Upper lobe of left lung (tissue), 6 donors: ENCODE results near the gene KATNA1. TPM values are rescaled to one million over a fixed set of nuclear protein-coding genes. Genes with fewer than 3 reads are reported as not detected.

Source experiments
- ATAC-seq, 2 donors: fragments of 200-7000 bp; cut with Tn5 transposase; one replicate each; pipeline ENCODE4 v1.9.1; 2022; ENCODE audit warnings: mild to moderate bottlenecking in 2 of 2, moderate library complexity in 2 of 2; ENCODE audit not compliant: low FRiP score in 2 of 2
- DNase-seq, 2 donors: peaks; one replicate each; pipeline ENCODE4 v3.0.0-alpha.2; 2019 to 2020
- H3K27ac ChIP-seq, 4 donors: fragments of 200-600 bp; sonication (generic); one replicate each; pipeline ENCODE4 v1.5.1; 2016 to 2019
- H3K27me3 ChIP-seq, 4 donors: fragments of 200-600 bp; sonication (generic); one replicate each; pipeline ENCODE4 v1.5.1; 2017 to 2019
- H3K36me3 ChIP-seq, 4 donors: fragments of 200-600 bp; sonication (generic); one replicate each; pipeline ENCODE4 v1.5.1; 2016 to 2019
- H3K4me1 ChIP-seq, 4 donors: fragments of 200-600 bp; sonication (generic); one replicate each; pipeline ENCODE4 v1.5.1; 2018 to 2019
- H3K4me3 ChIP-seq, 4 donors: fragments of 200-600 bp; sonication (generic); one replicate each; pipeline ENCODE4 v1.5.1; 2017 to 2019; ENCODE audit warnings: mild to moderate bottlenecking in 2 of 4, moderate library complexity in 1 of 4
- H3K9me3 ChIP-seq, 4 donors: fragments of 200-600 bp; sonication (generic); one replicate each; pipeline ENCODE4 v1.5.1; 2018 to 2019
- CTCF ChIP-seq, 6 experiments: fragments of 450-650 bp in 4 of 6; fragments of 200-600 bp in 2 of 6; sonication (generic) in 2 of 6; IDR thresholded peaks; one replicate each; pipeline ENCODE4 v1.5.1; 2016 to 2019; ENCODE audit warnings: antibody characterized with exemption in 6 of 6
- EP300 ChIP-seq, 4 donors: sonication (generic); formaldehyde crosslinking; IDR thresholded peaks; one replicate each; pipeline ENCODE4 v1.5.1; 2017; ENCODE audit warnings: antibody characterized with exemption in 4 of 4, control low read depth in 2 of 4
- POLR2A ChIP-seq, 4 donors: fragments of 450-650 bp; IDR thresholded peaks; one replicate each; pipeline ENCODE4 v1.5.1; 2016 to 2017; ENCODE audit warnings: antibody characterized with exemption in 4 of 4, mild to moderate bottlenecking in 2 of 4
- POLR2AphosphoS5 ChIP-seq, 2 donors: sonication (generic); formaldehyde crosslinking; IDR thresholded peaks; one replicate each; pipeline ENCODE4 v1.5.1; 2017; ENCODE audit warnings: antibody characterized with exemption in 2 of 2
- WGBS, 2 donors: methylation state at CpG; one replicate each; pipeline ENCODE4 v1.1.5; 2017 to 2018; 5-methylcytosine and 5-hydroxymethylcytosine counted together
- total RNA-seq, 6 donors: library from RNA; depleted of rRNA in 4 of 6; stranded (reverse); fragments of >200 nt in 4 of 6; gene quantifications; one replicate each; pipeline versions ENCODE4 v1.1.0 to v1.2.1, GENCODE V29; 2016 to 2021
- donor health status: DM: no; HTN: no; CAD: no; lungs with moderate emphysema.
- donor health status: DM: no; HTN: yes; CAD: no; lungs with severe emphysema.

The KATNA1 gene
- 10 to 100 TPM in 5 of 6 donors, 1 to 10 TPM in 1; 7.2 to 36.1 (median 16.3) TPM for total RNA-seq

- ATAC-seq (peak; percentile 94 to 98), DNase-seq (peak; percentile 90 to 98)
- TF ChIP-seq POLR2A (IDR thresholded peaks at IDR 0.05), result peak in 3 of 4 donors; percentile 59 to 88 (median 64)
- TF ChIP-seq POLR2AphosphoS5 (IDR thresholded peaks at IDR 0.05), result peak; percentile 82 to 98
- TF ChIP-seq EP300 (IDR thresholded peaks at IDR 0.05), result peak in 1 of 4 donors; percentile 75
- peak in 2 of 6 experiments; percentile 7 to 18 for TF ChIP-seq CTCF (IDR thresholded peaks at IDR 0.05)
- Histone ChIP-seq H3K4me3 (peak within 1 kb of the TSS; percentile 45 to 94 (median 82)), H3K27ac (peak within 1 kb of the TSS; percentile 84 to 93 (median 90)), H3K27me3 (no peaks in the 10 kb centered on the region), H3K4me1 (peaks cover 0 to 23% (median 16%) of the 10 kb centered on the region in 4 donors), H3K9me3 (no peaks in the 10 kb centered on the region), H3K36me3 (no peaks in the 10 kb centered on the region)
- 1 to 2% methylated on average over 29 to 54 of the region's 69 CpGs for WGBS, 2 donors
These were observed at the start of gene KATNA1 for GRCh38 chr6:149648148-149649145. Gene KATNA1, minus strand, starts transcription at chr6:149648714. Its CDS starts 10,167 bp downstream, at chr6:149638547.

- Histone ChIP-seq H3K27ac (no peak overlapping the region), H3K27me3 (no peaks in the 10 kb centered on the region), H3K4me1 (peaks cover 7 to 19% (median 8%) of the 10 kb centered on the region in 4 donors), H3K4me3 (no peak overlapping the region), H3K9me3 (no peaks in the 10 kb centered on the region), H3K36me3 (peaks cover 0 to 48% (median 15%) of the 10 kb centered on the region in 4 donors)
- ATAC-seq (no peak), DNase-seq (no peak)
- 93 to 98% methylated on average over 2 of the region's 2 CpGs for WGBS, 2 donors
- TF ChIP-seq CTCF (IDR thresholded peaks at IDR 0.05), result no peak
- no peak for TF ChIP-seq POLR2A (IDR thresholded peaks at IDR 0.05)
- no peak for TF ChIP-seq POLR2AphosphoS5 (IDR thresholded peaks at IDR 0.05)
- no peak for TF ChIP-seq EP300 (IDR thresholded peaks at IDR 0.05)
These were observed 49.7 kb upstream of the KATNA1 start for GRCh38 chr6:149698175-149698574.

- ATAC-seq (no peak), DNase-seq (no peak)
- Histone ChIP-seq H3K9me3 (no peaks in the 10 kb centered on the region), H3K27ac (no peak overlapping the region), H3K4me3 (no peak overlapping the region), H3K4me1 (peaks cover 6 to 16% (median 8%) of the 10 kb centered on the region in 4 donors), H3K27me3 (no peaks in the 10 kb centered on the region), H3K36me3 (peaks cover 0 to 60% (median 20%) of the 10 kb centered on the region in 4 donors)
- 42 to 59% methylated on average over 1 of the region's 1 CpG for WGBS, 2 donors
- TF ChIP-seq POLR2AphosphoS5 (IDR thresholded peaks at IDR 0.05), result no peak
- no peak for TF ChIP-seq CTCF (IDR thresholded peaks at IDR 0.05)
- TF ChIP-seq EP300 (IDR thresholded peaks at IDR 0.05), result no peak
- no peak for TF ChIP-seq POLR2A (IDR thresholded peaks at IDR 0.05)
These were observed 48.4 kb upstream of the KATNA1 start for GRCh38 chr6:149696901-149697300.

- Histone ChIP-seq H3K27ac (no peak overlapping the region), H3K27me3 (no peaks in the 10 kb centered on the region), H3K4me1 (peaks cover 0 to 8% (median 5%) of the 10 kb centered on the region in 4 donors), H3K9me3 (no peaks in the 10 kb centered on the region), H3K4me3 (no peak overlapping the region), H3K36me3 (peaks cover 0 to 65% (median 20%) of the 10 kb centered on the region in 4 donors)
- 83% methylated on average over 2 of the region's 2 CpGs for WGBS, 2 donors
- no peak for TF ChIP-seq CTCF (IDR thresholded peaks at IDR 0.05)
- TF ChIP-seq POLR2AphosphoS5 (IDR thresholded peaks at IDR 0.05), result no peak
- no peak for TF ChIP-seq POLR2A (IDR thresholded peaks at IDR 0.05)
- TF ChIP-seq EP300 (IDR thresholded peaks at IDR 0.05), result no peak
- DNase-seq (no peak), ATAC-seq (no peak)
These were observed 46.4 kb upstream of the KATNA1 start for GRCh38 chr6:149694921-149695320.
